Ovary (tissue), 9 donors: Measurements from ENCODE around the gene RPS6KA1. TPM values are rescaled to one million over a fixed set of nuclear protein-coding genes. Genes with fewer than 3 reads are reported as not detected.

Experiments used
- DNase-seq, 5 donors: peaks; one replicate each; pipeline ENCODE4 v3.0.0-alpha.2; 2019 to 2020
- H3K27ac ChIP-seq, 2 donors: fragments of 200-600 bp; one replicate each; pipeline versions ENCODE4 v1.5.1 to v1.8.0; 2019 to 2022
- H3K27me3 ChIP-seq: fragments of 200-600 bp; one replicate; pipeline ENCODE4 v1.8.0; 2022
- H3K36me3 ChIP-seq: fragments of 200-600 bp; sonication (generic); one replicate; pipeline ENCODE4 v1.5.1; 2019
- H3K4me1 ChIP-seq: one replicate; pipeline ENCODE4 v1.8.1; 2013; ENCODE audit warnings: mild to moderate bottlenecking, moderate library complexity; ENCODE audit not compliant: insufficient read depth
- H3K4me3 ChIP-seq: fragments of 200-600 bp; sonication (generic); one replicate; pipeline ENCODE4 v1.5.1; 2017
- H3K9me3 ChIP-seq, 2 donors: fragments of 200-600 bp in 1 of 2; sonication (generic) in 1 of 2; one replicate each; pipeline versions ENCODE4 v1.5.1 to v1.8.1; 2013 to 2019; ENCODE audit warnings: mild to moderate bottlenecking in 1 of 2, moderate library complexity in 1 of 2
- EP300 ChIP-seq: sonication (generic); formaldehyde crosslinking; IDR thresholded peaks from one replicate; pipeline ENCODE4 v1.6.1; 2017; ENCODE audit warnings: antibody characterized with exemption
- POLR2A ChIP-seq: fragments of 450-650 bp; IDR thresholded peaks from one replicate; pipeline ENCODE4 v1.6.1; 2017; ENCODE audit warnings: antibody characterized with exemption, mild to moderate bottlenecking, moderate library complexity
- WGBS, 3 donors: extraction: QIAGEN DNeasy Blood & Tissue Kit in 1 of 3; methylation state at CpG; one replicate each; pipeline versions ENCODE4 v1.1.5 to v1.1.7; 2013 to 2017; 5-methylcytosine and 5-hydroxymethylcytosine counted together
- intact Hi-C, 4 donors: fragments of 100-400 bp; cut with DNase I; formaldehyde crosslinking; loops; one replicate each; pipeline versions ENCODE4 v1.11.0 to v1.15.1; 2022 to 2023
- polyA plus RNA-seq, 2 donors: library from polyadenylated mRNA; stranded (reverse); fragments of 200-250 nt in 1 of 2; fragments of 350-450 nt in 1 of 2; fragmentation: Illumina TruSeq in 1 of 2; extraction: RNeasy Lipid Tissue Mini Kit (QIAGEN cat#74804) in 1 of 2; gene quantifications; one replicate each; pipeline ENCODE4 v1.2.3, GENCODE V29; 2013 to 2014
- total RNA-seq, 7 donors: library from RNA; depleted of rRNA in 2 of 7; stranded (reverse); fragments of >200 nt in 2 of 7; fragmentation: NEBNext Ultra II Directional in 3 of 7; extraction: Animal tissue kit (Norgen Biotek cat#: 25700) in 3 of 7; gene quantifications; one replicate each; pipeline versions ENCODE4 v1.1.0 to v1.2.4, GENCODE V29; 2016 to 2023
- TF ChIP-seq, protein P1 (sequence below), 3 donors: fragments of 450-650 bp in 2 of 3; fragments of 200-600 bp in 1 of 3; IDR thresholded peaks; one replicate each; pipeline versions ENCODE4 v1.5.1 to v1.8.0; 2016 to 2022; ENCODE audit warnings: antibody characterized with exemption in 3 of 3, mild to moderate bottlenecking in 1 of 3
- donor health status: DM: no; HTN: no; CAD: no; lungs with moderate emphysema.
- donor health status: DM: no; HTN: no; CAD: no.
- donor health status: Bipolar disorder and iron deficiency.
- donor health status: DM: yes; HTN: yes; CAD: no.
- donor health status: DM: no; HTN: no; CAD: no.
- donor health status: DM: yes; HTN: yes; CAD: no.

Gene RPS6KA1
- total and polyA plus RNA-seq, 9 donors: 2.2 to 18.8 (median 5.2) TPM

DNA sequence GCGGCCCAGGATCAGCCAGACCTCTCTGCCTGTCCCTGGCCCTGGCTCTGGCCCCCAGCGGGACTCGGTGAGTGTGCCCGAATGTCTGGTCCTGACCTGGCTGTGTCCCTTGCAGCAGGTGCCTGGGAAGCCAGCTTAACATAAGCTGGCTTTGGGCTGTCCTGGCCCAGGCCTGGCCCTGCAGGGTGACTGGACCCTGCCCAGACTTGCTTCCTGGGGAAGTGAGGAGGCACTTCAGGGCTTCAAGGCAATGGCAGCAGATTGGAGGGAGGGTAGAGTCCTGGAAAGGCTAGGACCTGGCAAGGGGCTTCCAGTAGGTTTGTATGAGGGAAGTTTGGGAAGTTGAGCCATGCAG, 16.4 kb downstream of the RPS6KA1 start:
- Histone ChIP-seq H3K27me3 (no peaks in the 10 kb centered on the region), H3K36me3 (no peaks in the 10 kb centered on the region), H3K4me3 (no peak overlapping the region), H3K4me1 (peaks cover 3% of the 10 kb centered on the region), H3K9me3 (no peaks in the 10 kb centered on the region), H3K27ac (no peak overlapping the region)
- intact Hi-C loops: no loop called here
- TF ChIP-seq, protein P1, sequence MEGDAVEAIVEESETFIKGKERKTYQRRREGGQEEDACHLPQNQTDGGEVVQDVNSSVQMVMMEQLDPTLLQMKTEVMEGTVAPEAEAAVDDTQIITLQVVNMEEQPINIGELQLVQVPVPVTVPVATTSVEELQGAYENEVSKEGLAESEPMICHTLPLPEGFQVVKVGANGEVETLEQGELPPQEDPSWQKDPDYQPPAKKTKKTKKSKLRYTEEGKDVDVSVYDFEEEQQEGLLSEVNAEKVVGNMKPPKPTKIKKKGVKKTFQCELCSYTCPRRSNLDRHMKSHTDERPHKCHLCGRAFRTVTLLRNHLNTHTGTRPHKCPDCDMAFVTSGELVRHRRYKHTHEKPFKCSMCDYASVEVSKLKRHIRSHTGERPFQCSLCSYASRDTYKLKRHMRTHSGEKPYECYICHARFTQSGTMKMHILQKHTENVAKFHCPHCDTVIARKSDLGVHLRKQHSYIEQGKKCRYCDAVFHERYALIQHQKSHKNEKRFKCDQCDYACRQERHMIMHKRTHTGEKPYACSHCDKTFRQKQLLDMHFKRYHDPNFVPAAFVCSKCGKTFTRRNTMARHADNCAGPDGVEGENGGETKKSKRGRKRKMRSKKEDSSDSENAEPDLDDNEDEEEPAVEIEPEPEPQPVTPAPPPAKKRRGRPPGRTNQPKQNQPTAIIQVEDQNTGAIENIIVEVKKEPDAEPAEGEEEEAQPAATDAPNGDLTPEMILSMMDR (IDR thresholded peaks at IDR 0.05): no peak
- no peak for DNase-seq
- 82 to 92% (median 87%) methylated on average over 4 of the region's 4 CpGs for WGBS, 3 donors

DNA sequence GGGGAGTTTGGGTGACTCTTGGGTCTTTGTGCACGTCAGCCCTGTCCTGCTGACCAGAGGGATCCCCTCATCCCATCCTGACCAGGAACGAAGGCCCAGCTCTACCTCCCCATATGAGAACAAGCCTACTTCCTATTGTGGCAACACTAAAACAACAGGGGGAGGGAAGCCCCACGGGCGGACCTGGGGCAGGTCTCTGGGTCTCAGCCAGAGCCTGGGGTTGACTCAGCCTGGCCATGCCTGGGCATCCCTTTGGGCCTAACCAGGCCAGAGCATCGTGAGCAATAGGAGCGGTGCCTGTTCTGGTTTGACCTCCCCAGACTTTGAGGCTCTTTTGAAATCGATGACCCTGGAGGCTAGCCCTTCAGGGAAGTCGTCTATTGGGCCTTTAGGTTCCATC, 16.8 kb downstream of the RPS6KA1 start:
- no peaks in the 10 kb centered on the region for H3K9me3 ChIP-seq
- H3K27ac ChIP-seq: no peak overlapping the region
- TF ChIP-seq, protein P1 (IDR thresholded peaks at IDR 0.05): no peak
- TF ChIP-seq EP300: no peak
- TF ChIP-seq POLR2A: no peak
- H3K36me3 ChIP-seq: no peaks in the 10 kb centered on the region
- intact Hi-C loops: no loop called here
- DNase-seq: no peak
- peaks cover 2% of the 10 kb centered on the region for H3K4me1 ChIP-seq
- WGBS, 3 donors: 82 to 90% (median 88%) methylated on average over 7 to 8 of the region's 8 CpGs
- H3K4me3 ChIP-seq: no peak overlapping the region
- no peaks in the 10 kb centered on the region for H3K27me3 ChIP-seq

DNA sequence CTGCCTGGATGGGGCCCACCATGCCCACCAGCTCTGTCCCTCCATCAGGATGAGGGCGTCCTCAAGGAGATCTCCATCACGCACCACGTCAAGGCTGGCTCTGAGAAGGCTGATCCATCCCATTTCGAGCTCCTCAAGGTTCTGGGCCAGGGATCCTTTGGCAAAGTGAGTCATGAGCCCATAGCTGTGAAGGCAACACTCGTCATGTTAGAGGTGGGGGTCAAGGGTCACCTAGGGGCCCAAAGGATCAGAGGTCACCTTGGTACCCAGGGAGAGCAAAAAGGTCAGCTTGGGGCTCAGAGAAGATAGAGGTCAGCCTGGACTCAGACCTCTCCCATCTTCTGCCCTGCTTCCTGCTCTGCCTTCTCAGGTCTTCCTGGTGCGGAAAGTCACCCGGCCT, 17.3 kb downstream of the RPS6KA1 start:
- WGBS, 3 donors: 93 to 95% (median 94%) methylated on average over 7 of the region's 7 CpGs
- no peak overlapping the region for H3K27ac ChIP-seq
- H3K36me3 ChIP-seq: no peaks in the 10 kb centered on the region
- no peak for DNase-seq
- TF ChIP-seq, protein P1 (IDR thresholded peaks at IDR 0.05): no peak
- TF ChIP-seq EP300: no peak
- TF ChIP-seq POLR2A: no peak
- no peaks in the 10 kb centered on the region for H3K4me1 ChIP-seq
- no peak overlapping the region for H3K4me3 ChIP-seq
- H3K9me3 ChIP-seq: no peaks in the 10 kb centered on the region
- no peaks in the 10 kb centered on the region for H3K27me3 ChIP-seq
- intact Hi-C loops: no loop called here

DNA sequence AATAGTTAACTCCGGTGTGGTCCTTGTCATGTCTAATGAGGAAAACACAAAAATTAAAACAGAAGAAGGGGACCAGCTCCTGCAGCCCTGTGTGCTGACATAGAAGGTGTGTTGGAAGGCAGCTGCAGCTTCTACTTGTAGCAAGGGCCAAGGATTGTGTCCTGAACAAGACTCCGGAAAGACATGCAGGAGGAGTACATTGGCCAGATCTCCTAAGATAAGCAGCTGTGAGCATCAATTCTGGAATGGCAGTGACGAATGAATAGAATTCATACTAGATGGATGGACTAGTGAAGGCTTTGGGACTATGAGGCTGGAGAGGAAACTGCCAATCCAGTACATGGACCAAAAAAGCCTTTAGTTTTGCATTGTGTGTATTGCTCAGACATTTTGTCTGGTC, 19.3 kb downstream of the RPS6KA1 start:
- Histone ChIP-seq H3K4me1 (no peaks in the 10 kb centered on the region), H3K4me3 (no peak overlapping the region), H3K27ac (no peak overlapping the region), H3K27me3 (no peaks in the 10 kb centered on the region), H3K9me3 (no peaks in the 10 kb centered on the region), H3K36me3 (no peaks in the 10 kb centered on the region)
- WGBS, 3 donors: 83 to 86% (median 86%) methylated on average over 3 of the region's 3 CpGs
- intact Hi-C loops: no loop called here
- DNase-seq: no peak
- TF ChIP-seq EP300 (no peak), POLR2A (no peak)
- TF ChIP-seq, protein P1 (IDR thresholded peaks at IDR 0.05): no peak

DNA sequence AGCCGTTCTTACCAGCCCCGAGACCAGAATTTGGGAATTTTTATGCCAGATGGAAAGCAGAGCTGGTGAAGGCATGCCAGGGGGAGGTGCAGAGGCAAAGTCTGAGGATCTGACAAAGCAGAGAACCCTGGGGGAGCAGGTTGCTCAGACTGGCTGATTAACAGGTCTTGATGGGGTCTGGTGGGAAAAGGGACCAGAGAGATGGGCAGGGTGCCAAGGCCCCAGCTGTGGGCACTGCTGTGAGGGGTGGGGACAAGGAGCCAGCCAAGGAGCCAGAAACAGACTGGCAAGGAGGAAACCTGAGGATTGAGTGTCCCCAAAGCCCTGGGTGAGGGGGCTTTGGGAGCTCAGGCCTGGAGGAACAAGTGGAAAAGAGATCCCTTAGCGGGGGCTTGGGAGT, 21.4 kb downstream of the RPS6KA1 start:
- H3K27ac ChIP-seq: no peak overlapping the region
- intact Hi-C loops: no loop called here
- 94 to 96% (median 96%) methylated on average over 3 of the region's 3 CpGs for WGBS, 3 donors
- H3K9me3 ChIP-seq: no peaks in the 10 kb centered on the region
- no peak for TF ChIP-seq EP300
- TF ChIP-seq POLR2A: no peak
- TF ChIP-seq, protein P1 (IDR thresholded peaks at IDR 0.05): no peak
- no peak overlapping the region for H3K4me3 ChIP-seq
- H3K4me1 ChIP-seq: no peaks in the 10 kb centered on the region
- DNase-seq: no peak
- H3K27me3 ChIP-seq: no peaks in the 10 kb centered on the region
- no peaks in the 10 kb centered on the region for H3K36me3 ChIP-seq
